ENCODE results near the gene SPOCK2.
A peak's percentile ranks its signal among the peaks of the same experiment; 100 is the strongest.

SPOCK2 gene

DNA sequence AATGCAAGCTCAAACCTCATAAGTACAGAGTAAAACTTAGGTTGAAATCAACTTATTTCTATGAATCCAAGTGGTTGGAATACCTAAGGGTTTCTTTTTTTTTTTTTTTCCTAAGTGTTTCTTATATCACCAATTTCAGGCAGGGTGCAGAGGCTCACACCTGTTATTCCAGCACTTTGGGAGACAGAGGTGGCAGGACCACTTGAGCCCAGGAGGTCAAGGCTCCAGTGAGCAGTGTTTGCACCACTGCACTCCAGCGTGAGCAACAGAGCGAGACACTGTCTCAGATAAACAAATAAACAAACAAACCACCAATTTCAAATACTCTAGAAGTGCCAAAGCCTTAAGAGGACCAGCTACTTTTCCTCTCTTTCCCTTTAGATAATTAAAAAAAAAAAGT is 39.2 kb upstream of the SPOCK2 start:
- H3K4me3 ChIP-seq (ENCODE audit: control insufficient read depth, low read depth, low read length): no peak overlapping the region
- TF ChIP-seq, protein P1, sequence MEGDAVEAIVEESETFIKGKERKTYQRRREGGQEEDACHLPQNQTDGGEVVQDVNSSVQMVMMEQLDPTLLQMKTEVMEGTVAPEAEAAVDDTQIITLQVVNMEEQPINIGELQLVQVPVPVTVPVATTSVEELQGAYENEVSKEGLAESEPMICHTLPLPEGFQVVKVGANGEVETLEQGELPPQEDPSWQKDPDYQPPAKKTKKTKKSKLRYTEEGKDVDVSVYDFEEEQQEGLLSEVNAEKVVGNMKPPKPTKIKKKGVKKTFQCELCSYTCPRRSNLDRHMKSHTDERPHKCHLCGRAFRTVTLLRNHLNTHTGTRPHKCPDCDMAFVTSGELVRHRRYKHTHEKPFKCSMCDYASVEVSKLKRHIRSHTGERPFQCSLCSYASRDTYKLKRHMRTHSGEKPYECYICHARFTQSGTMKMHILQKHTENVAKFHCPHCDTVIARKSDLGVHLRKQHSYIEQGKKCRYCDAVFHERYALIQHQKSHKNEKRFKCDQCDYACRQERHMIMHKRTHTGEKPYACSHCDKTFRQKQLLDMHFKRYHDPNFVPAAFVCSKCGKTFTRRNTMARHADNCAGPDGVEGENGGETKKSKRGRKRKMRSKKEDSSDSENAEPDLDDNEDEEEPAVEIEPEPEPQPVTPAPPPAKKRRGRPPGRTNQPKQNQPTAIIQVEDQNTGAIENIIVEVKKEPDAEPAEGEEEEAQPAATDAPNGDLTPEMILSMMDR (conservative IDR thresholded peaks at IDR 0.05; ENCODE audit: control insufficient read depth, insufficient read depth, low read depth, low read length): no peak
- no peak for DNase-seq (ENCODE audit: low read depth)

DNA sequence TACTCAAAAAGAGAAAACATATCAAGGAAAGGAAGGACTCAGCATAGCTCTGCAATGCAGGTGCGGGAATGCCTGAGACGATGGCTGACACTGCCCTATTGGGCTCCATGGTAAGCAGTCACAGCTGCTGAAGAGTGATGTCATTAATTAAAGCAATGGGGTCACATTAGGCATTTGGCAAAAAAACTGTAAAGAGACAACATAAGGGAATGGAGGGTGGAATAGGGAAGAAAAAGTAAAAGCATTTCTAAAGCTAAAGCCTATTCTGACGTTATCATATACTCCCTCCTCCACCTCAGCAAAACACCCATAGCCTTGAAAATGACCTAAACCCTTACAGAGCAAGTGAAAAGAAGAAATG is 38.5 kb upstream of the SPOCK2 start:
- no peak for DNase-seq (ENCODE audit: low read depth)
- no peak overlapping the region for H3K4me3 ChIP-seq (ENCODE audit: control insufficient read depth, low read depth, low read length)
- TF ChIP-seq, protein P1 (conservative IDR thresholded peaks at IDR 0.05; ENCODE audit: control insufficient read depth, insufficient read depth, low read depth, low read length): no peak

DNA sequence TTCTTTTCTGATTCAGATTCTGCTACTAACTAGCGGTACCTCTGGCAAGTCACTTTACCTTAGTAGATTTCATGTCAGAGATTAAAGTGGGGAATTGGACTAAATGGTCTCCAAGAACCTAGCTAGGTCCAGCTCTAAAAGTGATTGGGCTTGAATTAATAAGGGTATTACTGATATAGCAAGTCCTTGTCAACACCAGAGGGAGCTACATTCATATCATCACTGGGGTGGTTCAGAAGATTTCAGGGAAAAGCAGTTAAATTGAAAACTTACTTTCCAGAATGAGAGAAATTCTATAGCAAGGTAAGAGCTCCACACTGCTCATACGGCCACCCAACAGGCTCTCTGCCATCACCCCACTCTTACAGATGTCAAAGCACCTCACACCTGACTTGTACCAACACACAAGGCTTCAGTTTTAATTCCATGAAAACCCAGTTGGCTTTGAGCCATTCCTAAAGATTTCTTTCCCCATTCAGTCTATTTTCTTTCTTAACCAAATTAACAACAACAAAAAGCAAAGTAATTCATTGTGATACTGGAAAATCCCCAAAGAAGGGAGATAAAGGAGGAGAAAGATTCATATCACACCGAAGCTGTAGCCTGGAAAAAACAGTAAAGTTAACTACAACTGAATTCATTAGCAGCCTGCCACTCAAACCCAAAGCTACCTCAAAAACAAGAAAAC is 38.0 kb upstream of the SPOCK2 start:
- H3K4me3 ChIP-seq (ENCODE audit: control insufficient read depth, low read depth, low read length): no peak overlapping the region
- TF ChIP-seq, protein P1 (conservative IDR thresholded peaks at IDR 0.05; ENCODE audit: control insufficient read depth, insufficient read depth, low read depth, low read length): peak; percentile 64
- peak; percentile 78 for DNase-seq (ENCODE audit: low read depth)

DNA sequence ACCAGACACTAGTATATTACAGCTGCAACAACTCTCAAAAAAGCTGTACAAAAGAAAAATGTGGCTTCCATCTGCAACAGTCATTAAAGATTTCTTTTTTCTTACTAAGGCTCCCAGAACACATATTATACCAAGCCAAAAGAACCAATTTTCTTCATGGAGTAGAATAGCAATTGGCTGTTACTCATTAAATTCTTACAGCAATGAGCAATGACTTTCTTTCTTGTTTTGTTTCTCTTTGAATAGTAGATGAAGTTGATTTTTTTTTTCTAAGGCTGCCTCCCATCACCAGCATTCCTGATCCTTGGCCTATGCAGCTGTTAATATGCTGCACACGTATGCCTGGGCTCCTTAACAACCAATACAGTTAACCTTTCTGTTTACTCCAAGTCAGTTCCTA is 36.6 kb upstream of the SPOCK2 start:
- DNase-seq (ENCODE audit: low read depth): peak; percentile 48
- H3K4me3 ChIP-seq (ENCODE audit: control insufficient read depth, low read depth, low read length): no peak overlapping the region
- TF ChIP-seq, protein P1 (conservative IDR thresholded peaks at IDR 0.05; ENCODE audit: control insufficient read depth, insufficient read depth, low read depth, low read length): no peak

DNA sequence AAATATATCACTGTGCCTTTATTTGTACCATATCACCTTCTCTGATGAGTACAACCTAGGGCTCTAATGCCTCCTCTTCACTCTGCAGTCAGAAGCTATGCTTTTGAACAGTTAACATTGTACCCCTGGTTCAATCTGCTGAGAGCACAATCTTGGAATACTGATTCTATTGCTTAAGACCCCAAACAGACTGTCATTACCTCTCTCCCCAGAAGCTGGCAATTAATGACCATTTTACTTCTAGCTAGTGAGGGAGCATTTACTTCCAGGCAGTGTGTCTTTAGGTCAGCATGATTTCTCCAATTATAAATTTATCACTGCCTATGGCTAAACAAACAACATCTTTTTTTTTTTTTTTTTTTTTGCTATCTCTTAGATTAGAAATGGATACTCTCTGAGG is 36.0 kb upstream of the SPOCK2 start:
- no peak overlapping the region for H3K4me3 ChIP-seq (ENCODE audit: control insufficient read depth, low read depth, low read length)
- no peak for DNase-seq (ENCODE audit: low read depth)
- TF ChIP-seq, protein P1 (conservative IDR thresholded peaks at IDR 0.05; ENCODE audit: control insufficient read depth, insufficient read depth, low read depth, low read length): no peak

DNA sequence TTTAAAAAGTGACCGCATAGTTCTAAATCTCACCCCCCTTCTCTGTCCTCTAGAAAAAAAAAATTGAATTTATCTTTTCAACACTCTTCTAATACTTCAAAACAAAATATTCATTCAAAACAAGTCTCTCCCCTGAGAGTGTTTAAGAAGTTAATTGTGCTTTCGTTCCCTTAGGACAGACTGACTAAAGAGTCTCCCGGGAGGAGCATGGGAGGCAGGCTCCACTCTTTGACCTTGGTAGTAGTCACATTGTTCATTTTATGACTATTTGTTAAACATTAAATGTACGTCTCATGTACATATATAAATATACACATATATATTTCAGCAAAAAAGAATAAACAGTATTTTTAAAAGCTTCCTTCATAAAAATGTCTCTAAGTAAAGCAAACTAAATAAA is 35.3 kb upstream of the SPOCK2 start:
- H3K4me3 ChIP-seq (ENCODE audit: control insufficient read depth, low read depth, low read length): no peak overlapping the region
- no peak for DNase-seq (ENCODE audit: low read depth)
- TF ChIP-seq, protein P1 (conservative IDR thresholded peaks at IDR 0.05; ENCODE audit: control insufficient read depth, insufficient read depth, low read depth, low read length): no peak

DNA sequence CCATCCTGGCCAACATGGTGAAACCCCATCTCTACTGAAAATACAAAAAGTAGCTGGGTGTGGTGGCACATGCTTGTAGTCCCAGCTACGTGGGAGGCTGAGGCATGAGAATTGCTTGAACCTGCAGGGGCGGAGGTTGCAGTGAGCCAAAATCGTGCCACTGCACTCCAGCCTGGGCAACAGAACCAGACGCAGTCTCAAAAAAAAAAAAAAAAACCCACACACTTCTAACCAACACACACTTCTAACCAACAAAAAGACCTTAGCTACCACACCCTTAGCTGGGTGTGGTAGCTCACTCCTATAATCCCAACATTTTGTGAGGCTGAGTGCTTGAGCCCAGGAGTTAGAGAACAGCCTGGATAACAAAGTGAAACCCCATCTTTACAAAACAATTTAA is 33.9 kb upstream of the SPOCK2 start:
- no peak overlapping the region for H3K4me3 ChIP-seq (ENCODE audit: control insufficient read depth, low read depth, low read length)
- TF ChIP-seq, protein P1 (conservative IDR thresholded peaks at IDR 0.05; ENCODE audit: control insufficient read depth, insufficient read depth, low read depth, low read length): no peak
- no peak for DNase-seq (ENCODE audit: low read depth)
